HG03571 (cell line): ENCODE data around the gene KIRREL3.

ENCODE experiments used
- ATAC-seq: cut with Tn5 transposase; IDR thresholded peaks from one replicate; pipeline ENCODE4 v1.9.1; 2021; ENCODE audit not compliant: unreplicated experiment

Gene KIRREL3

GRCh38 chr11:126682590-126682989, 318.0 kb downstream of the KIRREL3 start:
- no peak for ATAC-seq

GRCh38 chr11:126680700-126681099, 319.9 kb downstream of the KIRREL3 start:
- no peak for ATAC-seq

DNA sequence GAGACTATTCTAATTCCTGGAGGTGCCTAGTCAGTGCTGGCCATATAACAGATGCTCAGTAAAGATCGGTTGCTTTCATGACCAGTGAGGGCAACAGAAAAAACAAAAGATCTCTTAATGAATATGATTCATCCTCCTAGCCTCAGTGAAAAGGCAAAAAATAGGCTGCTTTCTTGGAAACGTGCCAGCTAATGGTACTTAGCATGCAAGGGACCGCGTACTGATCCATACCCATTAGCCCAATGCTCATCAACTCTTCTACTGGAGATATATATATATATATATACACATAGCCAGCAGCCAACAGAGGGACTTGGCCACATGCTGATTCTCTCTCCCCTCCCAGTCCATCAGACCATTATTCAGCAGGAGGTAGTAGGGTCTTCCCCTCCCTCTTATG, 320.4 kb downstream of the KIRREL3 start:
- ATAC-seq: no peak

GRCh38 chr11:126679033-126679432, 321.5 kb downstream of the KIRREL3 start:
- ATAC-seq: no peak

DNA sequence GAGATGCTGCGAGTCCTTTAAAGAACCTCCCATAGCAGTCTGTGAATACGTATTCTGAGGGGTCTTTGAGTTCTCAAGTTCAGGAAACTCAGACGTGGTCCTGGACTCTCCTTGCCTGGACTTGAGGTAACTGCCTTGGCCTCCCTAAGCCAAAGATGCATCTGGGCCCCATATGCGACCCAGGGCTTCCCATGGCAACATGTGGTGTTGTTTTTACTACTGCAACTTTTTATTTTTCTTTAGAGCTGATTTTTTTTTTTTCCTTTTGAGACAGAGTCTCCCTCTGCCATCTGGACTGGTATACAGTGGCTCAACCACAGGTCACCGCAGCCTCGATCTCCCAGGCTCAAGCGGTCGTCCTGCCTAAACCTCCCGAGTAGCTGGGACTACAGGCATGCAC, 324.0 kb downstream of the KIRREL3 start:
- ATAC-seq: no peak

GRCh38 chr11:126673319-126673718, 327.3 kb downstream of the KIRREL3 start:
- no peak for ATAC-seq

GRCh38 chr11:126669416-126669815, 331.2 kb downstream of the KIRREL3 start:
- ATAC-seq: no peak

DNA sequence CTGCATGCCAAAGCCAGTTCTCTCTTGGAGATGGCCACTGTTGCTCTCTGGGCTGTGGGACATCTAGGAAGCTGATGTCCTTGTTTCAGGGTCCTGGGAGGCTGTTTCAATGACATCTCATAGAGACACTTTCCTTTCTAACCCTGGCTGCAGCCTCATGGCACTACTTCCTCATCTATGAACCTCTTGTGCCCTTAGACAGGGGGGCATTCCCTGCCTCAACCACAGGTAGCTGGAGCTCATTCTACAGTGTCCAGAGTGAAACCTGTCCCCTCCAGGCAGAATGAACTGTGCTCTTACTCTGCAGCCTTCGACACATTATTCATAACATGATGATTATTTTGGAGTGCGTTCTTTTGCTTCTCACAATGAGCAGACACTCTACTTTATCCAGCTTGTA, 335.9 kb downstream of the KIRREL3 start:
- no peak for ATAC-seq

GRCh38 chr11:126663749-126664592, 336.6 kb downstream of the KIRREL3 start:
- no peak for ATAC-seq

- no peak for ATAC-seq
Measured at GRCh38 chr11:126662035-126662790, 338.4 kb downstream of the KIRREL3 start.

GRCh38 chr11:126660761-126661425, 339.7 kb downstream of the KIRREL3 start:
- no peak for ATAC-seq

- ATAC-seq: no peak
Measured at GRCh38 chr11:126660321-126660720, 340.2 kb downstream of the KIRREL3 start.

DNA sequence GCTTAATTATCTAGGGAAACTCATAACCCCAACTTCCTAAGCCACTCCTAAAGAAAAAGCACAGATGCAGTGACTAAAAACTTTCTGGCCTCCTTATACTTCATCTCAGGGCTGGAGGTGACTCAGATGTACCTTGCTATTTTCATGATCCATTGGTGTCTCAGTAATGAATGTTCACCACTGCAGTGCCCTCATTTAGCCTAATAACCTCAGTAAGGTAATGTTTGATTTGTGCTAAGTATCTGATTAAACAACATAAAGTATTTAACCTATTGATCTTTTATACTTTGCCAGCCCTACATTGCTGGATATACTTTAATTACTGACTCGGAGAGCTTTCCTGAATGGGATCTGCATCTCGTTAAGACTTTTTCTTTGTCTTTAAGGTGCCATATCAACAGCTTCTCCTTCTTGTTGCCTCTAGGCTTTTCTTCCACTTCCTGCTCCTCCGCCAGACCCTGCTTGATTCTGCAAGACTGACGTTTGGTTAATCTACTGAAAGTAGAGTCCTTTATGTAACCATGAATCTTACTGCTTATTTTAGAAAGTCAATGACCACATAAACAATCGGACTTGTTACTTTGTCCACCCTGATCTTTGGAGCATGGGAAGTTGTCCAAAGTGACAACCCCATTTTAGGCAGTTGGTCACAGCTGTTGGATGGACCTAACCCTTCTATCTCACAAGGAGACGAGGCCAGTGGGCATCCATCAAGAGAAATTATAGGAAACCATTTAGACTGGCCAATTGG, 342.1 kb downstream of the KIRREL3 start:
- ATAC-seq: no peak

DNA sequence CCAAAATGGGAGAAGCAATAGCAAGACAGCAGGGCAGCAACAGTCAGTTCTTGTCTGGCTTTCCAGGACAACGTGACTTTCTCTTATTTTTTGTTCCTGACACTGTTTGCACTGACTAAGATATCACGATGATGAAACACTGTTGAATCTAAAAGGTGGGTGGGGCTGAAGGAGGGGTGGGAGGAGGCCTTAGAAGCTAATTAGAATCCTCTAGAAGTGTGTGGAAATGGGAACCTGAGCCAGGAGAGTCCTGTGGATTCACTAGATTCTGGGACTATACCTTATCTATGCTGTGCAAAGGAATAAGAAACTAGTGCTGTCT, 344.8 kb downstream of the KIRREL3 start:
- no peak for ATAC-seq

- ATAC-seq: no peak
Measured at GRCh38 chr11:126654886-126655806, 345.4 kb downstream of the KIRREL3 start.

DNA sequence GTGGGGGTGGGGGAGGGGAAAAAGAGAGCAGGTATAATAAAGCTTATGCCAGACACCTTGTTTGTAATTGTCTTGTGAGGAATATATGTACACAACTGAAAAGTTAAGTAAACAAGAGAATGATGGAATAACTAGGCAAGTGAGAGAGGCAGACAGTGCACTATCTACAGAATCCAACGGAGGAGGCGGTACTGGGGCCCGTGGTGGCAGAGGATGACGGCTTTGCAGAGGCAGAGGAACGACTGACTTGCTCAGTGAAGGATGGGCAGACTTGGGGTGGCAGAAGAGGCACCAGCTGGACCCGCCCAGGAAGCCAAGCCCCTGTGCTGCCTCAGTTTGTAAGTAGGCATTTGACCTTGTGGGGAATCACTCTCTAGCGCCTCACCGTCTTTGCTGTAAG, 347.5 kb downstream of the KIRREL3 start:
- ATAC-seq: no peak

GRCh38 chr11:126647735-126648134, 352.8 kb downstream of the KIRREL3 start:
- ATAC-seq: no peak

- no peak for ATAC-seq
Measured at GRCh38 chr11:126646701-126647557, 353.6 kb downstream of the KIRREL3 start.

GRCh38 chr11:126645186-126645585, 355.4 kb downstream of the KIRREL3 start:
- ATAC-seq: no peak
